Activated CD4-positive, alpha-beta T cell treated with anti-CD3 and anti-CD28 coated beads for 1 hour (primary cell): ENCODE measurements around the gene EDARADD.
"Not testable (repeated sequence)": the region's sequence is repeated elsewhere in the genome, so short reads cannot be mapped to it uniquely, and the experiment has no call there.

ENCODE experiments used
- DNase-seq: peaks from one replicate; pipeline ENCODE4 v3.0.0-alpha.2; 2020

Gene EDARADD

DNA sequence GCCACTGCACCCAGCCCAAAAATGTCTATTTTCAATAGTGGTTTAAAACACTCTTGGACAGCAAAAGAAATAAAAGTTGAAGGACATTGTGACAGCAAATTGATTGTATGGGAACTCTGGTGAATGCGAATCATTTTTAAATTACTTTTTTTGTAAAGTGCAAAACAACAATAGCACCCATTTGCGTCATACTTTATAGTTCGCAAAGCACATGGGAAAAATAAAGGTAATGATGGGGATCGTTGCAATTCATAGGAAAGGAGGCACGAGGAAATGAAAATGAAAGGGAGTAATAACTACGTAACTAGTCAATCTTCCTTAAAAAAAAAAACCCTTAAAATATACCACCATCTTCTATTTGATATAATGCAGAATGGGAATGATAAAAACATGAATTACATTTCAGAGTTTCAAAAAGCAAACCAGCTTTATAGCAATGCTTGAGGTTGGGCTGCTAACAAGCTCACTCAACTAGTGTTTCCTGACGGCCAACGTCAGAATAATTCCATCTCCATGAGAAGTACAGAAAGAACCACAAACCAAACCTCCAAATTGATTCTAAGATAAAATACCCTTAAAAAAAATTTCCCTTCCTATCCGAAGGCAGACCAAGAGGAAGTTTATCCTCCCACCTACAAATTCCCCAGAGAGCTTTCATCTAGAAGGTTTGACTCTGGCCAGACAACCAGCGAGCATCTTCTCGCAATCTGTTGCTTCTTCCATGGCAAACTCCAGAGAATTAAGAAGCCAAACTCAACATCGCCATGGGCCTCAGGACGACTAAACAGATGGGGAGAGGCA is at the start of gene EDARADD:
TSS of gene EDARADD (plus strand) at position 606 of the 801 bp plus-strand sequence. CDS start at position 765, 159 bp downstream.
- DNase-seq, result no peak

DNA sequence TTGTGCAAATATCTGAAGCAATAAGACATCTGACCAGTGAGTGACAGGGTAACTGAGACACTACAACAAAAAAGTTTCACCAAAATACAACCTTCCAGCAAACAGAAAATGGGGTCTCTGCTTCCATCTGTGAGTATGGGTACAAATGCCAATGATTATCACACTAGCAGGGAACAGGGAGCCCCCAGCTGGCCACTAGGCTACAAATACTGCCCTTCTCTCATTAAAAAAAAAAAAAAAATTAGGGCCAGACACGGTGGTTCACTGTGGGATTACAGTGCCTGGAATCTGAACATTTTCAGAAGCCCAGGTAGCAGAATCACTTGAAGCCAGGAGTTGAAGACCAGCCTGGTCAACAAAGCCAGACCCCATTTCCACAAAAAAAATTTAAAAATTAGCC is 48.4 kb upstream of the EDARADD start:
- no peak for DNase-seq

DNA sequence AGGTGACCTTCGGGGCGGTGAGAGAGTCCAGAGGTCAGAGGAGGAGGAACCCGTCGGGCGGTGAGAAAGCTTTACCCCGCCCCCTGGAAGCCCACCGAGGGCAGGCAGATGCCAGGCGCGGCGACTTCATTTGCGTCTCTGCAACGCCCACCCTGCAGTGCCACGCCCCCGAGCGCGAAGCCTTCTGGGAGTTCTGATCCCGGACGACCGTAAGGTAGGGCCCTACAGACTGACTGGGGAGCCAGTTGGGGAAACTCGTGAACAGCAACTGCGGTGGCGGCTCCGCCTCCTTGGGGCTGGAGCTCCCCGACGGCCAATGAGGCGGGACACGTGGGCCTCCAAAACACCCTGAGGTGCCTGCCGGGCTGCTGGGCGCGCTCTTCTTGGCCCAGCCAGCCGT is 46.0 kb upstream of the EDARADD start:
- DNase-seq, result no peak

DNA sequence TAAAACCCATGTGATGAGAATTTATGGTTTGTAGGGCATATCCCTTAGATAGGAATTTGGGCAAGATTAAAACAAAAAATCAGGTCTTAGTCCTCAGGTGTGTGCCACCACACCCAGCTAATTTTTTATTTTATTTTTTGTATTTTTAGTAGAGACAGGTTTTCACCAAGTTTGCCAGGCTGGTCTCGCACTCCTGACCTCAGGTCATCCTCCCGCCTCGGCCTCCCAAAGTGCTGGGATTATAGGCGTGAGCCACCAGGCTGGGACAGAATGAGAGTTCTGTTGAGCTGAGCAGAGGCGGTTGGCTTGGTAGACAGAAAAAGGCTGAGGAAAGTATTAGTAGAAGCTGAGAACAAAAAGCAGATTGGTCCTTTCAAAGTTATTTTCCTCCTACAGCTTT is 43.8 kb upstream of the EDARADD start:
- DNase-seq, result no peak

DNA sequence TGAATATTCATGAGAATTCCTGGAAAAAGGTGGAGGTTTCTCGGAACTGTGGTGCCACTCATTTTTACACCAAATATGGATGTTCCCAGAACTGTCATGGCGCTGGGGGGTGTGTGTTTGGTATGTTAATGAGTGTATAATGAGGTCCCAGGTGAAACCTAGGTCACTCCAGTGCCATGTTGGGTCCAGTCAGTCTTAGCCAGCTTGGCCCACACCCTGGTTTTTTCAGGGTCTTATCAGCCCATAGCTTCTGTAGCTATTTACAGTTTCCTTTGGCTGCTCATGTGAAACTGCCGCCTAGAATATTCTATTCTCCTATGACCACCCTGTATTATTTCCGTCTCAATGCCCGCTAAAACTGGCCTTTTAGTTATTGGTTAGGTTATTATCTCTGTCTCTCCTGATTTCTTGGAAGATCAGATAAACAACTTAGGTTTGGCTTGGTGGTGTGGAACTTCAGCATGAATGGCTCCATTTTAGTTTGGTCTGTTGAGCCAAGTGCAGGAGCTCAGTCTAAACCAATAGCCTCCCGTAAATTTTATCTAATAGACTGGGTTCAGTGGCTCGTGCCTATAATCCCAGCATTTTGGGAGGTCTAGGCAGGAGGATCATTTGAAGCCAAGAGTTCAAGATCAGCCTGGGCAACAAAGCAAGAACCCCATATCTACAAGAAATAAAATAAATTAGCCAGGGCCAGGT is 42.1 kb upstream of the EDARADD start:
- no peak for DNase-seq

DNA sequence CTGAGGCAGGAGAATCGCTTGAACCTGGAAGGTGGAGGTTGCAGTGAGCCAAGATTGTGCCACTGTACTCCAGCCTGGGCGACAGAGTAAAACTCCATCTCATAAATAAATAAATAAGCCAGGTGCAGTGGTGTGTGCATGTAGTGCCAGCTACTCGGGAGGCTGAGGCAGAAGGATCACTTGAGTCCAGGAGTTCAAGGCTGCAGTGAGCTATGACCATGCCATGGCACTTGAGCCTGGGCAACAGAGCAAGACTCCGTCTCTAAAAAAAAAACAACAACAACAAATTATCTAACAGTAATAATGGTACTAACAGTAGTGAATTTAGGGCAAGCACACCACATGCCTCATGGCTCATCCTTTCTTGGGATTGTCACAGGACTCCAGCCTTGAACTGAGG is 41.3 kb upstream of the EDARADD start:
- DNase-seq, result not testable (repeated sequence)

DNA sequence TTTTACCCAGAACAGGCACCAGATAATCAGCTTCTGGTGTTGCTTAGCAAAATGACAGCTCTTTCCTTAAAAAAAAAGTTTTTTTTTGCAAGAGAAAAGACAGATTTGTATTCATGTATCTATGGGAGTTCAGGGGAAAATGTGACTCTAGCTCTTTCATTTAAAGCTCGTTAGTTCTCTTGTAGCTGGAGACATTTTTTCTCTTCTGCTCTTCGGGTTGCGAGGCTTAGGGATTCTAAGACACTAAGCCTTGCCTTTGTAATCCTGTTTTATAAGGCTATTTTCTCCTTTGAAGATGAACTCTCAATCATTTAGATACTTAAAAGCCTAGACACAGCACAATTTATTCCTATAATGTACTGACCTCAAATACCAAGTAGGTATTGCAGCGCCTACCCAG is 40.3 kb upstream of the EDARADD start:
- no peak for DNase-seq

DNA sequence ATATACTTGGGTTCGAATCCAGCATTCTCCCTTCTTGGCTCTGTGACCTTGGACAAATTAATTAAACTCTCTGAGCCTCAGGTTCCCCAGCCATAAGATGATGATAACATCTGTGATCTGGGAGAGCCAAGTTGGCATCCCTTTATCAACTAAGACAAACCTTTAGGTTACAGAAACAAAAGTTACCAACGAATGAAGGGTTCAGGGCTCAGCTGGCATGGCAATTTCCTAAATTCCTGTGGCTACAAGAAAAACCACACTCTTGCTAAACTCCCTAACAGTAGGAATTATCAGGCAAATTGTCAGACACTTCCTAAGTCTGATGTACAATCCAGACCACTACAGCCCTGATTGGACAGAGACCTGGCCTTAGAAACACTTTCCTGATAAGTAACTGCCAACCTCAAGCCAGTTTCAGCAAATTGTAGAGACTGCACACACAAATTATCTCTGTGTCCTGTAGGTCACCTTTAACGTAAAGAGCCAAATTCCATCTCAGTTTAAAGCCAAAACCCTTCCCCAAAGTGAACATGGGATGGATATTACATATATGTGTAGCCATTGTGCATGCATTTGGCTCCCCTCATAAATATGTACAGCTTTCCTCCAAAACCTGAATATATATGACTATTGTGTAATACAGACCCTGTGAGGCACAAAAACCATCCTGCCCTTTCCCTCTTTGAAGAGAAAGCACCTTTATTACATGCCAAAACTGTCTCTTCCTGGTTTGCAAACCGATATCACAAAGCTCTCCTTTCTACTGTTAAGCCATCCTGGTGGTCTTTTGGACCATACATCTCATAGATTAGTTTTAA is 39.5 kb upstream of the EDARADD start:
- DNase-seq, result no peak

DNA sequence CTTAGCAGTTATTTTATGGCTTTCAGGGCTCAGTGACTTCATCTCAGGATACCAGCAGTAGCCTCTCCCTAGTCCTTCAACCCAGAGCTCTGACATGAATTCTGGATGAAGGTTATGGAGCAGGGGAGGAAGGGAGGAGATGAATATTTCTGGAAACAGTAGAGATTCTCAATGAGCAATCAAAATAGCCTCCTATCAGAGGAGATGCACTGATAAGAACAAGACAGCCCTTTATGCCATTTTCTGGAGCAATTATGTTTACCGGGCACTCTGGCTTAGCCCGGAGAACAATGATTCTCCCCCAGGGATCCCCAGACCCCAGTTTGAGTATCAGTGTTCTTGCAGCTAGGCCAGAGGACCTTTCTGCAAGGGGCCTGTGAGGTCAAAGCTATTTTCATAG is 37.9 kb upstream of the EDARADD start:
- no peak for DNase-seq

DNA sequence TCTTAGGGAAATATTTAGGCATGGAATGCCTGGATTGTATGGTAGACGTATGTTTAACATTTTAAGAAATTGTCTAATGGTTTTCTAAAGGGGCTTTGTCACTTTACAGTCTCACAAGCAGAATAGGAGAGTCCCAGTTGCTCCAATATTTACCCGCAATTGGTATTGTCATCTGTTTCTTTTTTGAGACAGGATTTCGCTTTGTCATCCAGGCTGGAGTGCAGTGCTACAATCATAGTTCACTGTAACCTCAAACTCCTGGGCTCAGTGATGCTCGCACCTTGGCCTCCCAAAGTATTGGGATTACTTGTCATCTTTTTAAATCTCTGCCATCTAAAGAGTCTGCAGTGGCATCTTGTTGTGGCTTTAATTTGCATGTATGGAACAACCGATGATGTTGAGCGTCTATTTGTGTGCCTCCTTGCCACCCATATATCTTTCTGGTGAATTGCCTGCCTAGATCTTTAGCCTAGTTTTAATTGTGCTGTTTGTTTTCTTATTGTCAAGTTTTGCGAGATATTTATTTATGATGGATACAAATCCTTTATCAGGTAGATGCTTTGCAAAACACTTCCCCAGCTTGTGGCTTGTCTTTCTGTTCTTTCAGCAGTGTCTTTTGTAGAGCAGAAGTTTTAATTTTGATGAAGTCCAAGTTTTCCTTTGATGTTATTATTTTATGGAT is 32.0 kb upstream of the EDARADD start:
- DNase-seq, result no peak

DNA sequence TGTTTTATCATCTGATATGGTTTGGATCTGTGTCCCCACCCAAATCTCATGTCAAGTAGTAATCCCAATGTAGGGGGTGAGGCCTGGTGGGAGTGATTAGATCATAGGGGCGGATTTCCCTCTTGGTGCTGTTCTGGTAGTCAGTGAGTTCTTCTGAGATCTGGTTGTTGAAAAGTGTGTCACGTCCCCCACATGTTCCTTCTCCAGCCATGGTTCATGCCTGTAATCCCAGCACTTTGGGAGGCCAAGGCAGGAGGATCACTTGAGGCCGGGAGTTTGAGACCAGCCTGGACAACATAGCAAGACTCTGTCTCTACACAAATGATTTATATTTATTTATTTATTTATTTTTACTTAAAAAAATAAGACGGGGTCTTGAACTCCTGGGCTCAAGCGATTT is 30.8 kb upstream of the EDARADD start:
- DNase-seq, result no peak

DNA sequence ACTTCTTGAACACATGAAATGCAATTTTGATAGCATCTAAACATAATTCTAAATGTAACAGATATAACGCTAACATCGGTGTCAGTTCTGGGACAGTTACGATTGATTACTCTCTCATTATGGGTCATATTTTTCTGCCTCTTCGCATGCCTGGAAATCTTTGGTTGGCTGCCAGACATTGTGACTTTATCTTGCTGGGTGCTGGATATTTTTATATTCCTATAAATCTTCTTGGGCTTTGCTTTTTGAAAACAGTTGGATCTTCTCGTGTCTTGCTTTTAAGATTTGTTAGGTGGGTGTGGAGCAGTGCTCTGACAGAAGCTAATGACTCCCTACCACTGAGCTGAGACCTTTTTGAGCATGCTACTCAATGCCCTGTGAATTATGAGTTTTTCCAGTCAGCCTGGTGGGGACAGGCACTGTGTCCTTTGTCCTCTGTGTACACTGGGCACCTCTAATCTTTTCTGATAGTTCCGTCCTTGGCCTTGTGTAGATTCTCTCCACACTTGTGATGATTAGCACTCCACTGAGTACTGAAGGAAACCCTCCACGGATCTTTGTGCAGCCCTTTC is 28.0 kb upstream of the EDARADD start:
- no peak for DNase-seq

DNA sequence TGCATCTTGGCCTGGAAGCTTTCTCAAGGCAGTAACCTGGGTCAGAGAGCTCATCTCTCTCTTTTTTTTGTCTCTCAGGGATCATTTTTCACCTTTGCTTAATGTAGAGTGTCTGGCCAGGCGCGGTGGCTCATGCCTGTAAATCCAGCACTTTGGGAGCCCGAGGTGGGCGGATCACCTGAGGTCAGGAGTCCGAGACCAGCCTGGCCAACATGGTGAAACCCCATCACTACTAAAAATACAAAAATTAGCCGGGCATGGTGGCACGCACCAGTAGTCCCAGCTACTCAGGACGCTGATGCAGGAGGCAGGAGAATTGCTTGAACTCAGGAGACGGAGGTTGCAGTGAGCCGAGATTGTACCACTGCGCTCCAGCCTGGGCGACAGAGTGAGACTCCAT is 27.4 kb upstream of the EDARADD start:
- not testable (repeated sequence) for DNase-seq

DNA sequence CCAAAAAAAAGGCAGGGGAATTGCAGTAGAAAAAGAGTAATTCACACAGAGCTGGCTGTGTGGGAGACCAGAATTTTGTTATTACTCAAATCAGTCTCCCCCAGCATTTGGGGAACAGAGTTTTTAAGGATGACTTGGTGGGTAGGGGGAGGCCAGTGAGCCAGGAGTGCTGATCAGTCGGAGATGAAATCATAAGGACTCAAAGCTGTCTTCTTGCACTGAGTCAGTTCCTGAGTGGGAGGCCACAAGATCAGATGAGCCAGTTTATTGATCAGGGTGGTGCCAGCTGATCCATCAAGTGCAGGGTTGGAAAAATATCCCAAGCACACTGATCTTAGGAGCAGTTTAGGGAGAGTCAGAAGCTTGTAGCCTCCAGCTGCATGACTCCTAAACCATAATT is 23.7 kb upstream of the EDARADD start:
- no peak for DNase-seq

DNA sequence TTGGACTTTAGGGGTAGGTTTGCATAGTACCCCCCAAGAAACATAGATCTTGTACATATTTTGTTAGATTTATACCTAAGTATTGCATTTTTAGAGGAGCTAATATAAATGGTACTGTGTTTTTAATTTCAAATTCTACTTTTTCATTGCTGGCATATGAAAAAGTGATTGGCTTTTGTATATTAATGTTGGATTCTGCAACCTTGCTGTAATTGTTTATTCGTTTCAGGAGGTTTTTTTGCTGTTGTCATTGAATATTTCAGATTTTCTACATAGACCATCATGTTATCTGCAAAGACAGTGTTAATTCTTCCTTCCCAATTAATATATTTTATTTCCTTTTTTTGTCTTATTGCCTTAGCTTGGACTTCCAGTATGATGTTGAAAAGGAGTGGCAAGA is 23.0 kb upstream of the EDARADD start:
- DNase-seq, result no peak

DNA sequence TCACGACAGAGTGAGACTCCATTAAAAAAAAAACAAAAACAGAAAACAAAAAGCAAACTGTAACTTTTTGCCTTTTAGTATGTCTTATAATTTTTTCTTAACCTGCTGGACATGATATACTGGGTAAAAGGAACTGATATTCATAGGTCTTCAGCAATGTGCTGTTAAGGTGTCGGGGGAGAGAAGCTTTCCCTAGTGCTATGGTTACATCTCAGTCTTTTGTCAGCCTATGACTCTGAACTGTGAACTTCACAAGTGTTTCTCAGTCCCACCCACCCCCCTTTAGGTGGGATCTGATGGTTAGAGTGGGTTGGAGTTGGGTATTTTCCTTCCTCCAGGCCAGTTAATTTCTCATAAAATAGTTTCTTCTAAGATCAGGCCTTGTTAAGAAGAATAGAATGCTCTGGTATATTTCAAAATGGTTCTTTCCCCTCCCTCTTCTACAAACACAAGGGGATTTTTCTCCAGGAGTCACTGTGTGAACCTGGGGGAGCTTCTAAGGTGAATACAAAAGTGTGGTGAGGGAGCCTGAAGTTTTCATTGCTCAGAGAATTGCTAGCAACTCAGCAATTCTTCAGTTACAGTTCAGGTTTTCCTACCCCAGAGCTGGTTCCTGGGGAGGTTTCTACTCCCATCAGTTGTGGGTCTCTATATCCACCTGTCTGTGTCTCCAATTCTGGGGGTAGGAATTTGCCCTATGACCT is 16.1 kb upstream of the EDARADD start:
- DNase-seq, result no peak

DNA sequence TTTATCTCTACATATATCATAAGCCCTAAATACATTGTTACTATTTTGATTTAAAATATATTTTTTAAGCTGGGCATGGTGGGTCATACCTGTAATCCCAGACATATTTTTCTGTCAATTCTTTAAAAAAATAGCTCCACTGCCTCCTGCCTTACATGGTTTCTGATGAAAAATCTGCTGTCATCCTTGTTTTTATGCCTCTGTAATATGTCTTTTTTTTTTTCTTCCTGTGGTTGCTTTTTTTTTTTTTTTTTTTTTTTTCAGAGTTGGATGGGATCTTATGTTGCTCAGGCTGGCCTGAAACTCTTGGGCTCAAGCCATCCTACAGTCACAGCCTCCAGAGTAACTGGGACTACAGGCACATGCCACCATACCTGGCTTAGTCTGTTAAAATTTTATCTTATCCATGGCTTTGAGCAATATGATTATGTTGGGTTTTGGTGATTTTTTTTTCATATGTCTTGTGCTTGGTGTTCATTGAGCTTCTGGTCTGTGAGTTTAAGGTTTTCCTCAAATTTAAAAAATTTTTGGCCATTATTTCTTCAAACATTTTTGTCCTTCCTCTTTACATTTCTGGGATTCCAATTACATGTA is 12.4 kb upstream of the EDARADD start:
- DNase-seq, result no peak

DNA sequence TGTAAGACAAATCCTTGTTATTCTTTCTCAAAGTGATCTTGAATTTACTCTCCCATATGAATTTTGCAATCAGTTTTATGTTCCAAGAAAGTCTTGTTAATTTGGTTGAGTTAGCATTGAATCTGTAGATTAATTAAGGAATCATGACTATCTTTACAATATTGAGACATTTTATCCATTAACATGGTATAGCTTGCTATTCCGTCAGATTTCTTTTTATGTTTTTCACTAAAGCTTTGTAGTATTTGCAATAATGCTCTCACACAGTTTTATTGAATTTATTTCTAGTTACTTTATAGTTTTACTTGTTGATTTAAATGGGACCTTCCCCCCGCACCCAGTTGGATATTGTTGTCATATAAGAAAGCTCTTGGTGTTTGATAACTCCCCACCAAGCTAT is 5.8 kb upstream of the EDARADD start:
- DNase-seq, result no peak

DNA sequence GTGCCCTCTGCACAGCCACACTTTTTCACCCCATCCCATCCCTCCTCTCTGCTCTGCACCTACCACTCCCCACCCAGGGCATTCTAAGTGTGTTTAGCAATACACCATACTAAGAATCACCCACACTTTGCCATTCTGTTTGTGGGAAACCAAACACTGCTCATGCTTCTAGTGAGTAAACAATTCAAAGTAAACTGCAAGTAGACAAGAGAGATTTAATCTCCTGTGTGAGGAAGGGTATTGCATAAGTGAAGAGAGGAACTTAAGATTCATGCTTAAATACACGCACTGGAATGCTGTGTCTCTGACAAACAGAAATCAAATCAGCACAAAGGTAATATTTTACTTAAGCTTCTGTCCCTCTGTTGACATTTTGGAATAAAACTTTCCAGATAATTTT is 4.8 kb upstream of the EDARADD start:
- no peak for DNase-seq

DNA sequence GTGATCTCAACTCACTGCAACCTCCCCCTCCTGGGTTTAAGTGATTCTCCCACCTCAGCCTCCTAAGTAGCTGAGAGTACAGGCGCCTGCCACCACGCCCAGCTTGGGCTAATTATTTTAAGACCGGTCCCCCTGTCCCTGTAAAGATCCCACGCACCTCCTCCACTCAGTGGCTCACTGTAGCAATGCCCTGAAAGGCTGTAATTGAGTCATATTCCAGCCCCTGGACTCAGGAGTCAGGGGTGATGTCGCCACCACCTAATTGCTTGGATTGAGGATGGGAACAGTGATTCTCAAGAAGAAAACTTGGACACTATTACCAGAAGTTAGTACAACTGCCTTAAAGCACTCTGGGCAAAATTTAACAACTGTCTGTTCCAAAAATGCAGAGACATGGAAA is 3.1 kb upstream of the EDARADD start:
- DNase-seq, result no peak

DNA sequence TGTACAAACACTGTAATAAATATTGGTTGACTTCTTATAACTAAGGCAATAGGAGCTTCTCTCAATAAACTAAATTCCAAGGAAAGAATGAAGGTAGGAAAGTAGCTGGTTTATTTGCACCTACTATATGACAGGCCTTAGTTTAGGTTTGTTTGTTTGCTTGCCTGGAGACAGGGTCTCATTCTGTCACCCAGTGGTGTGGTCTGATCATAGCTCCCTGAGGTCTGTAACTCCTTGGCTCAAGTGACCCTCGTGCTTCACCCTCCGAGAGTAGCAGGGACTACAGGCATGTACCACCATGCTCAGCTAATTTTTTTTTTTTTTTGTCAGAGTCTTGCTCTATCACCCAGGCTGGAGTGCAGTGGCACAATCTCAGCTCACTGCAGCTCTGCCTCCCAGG is 1.9 kb upstream of the EDARADD start:
- DNase-seq, result no peak

DNA sequence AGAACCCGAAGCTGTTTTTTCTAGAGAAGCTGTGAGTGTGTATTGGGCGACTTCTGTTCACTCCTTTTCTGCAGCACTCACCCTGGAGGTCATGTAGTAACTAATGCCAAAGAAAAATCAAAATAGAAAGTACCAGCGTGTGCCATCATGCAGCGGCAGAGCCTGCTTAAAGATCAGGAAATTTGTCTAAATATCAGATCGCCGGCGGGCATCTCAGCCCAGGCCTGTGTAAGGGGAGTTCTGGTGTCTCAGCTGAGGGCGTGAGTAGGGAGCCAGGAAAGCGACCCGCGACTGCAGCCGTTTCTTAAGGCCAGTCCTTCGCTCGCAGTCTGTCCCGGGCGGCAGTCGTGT is 768 bp downstream of the EDARADD start:
- DNase-seq, result no peak
